CD4-positive, alpha-beta T cell treated with Interleukin-10 for 1 hour (primary cell): ENCODE measurements around the gene ACE.

Experiments
- DNase-seq: peaks from one replicate; pipeline ENCODE4 v3.0.0-alpha.2; 2020

The ACE gene

DNA sequence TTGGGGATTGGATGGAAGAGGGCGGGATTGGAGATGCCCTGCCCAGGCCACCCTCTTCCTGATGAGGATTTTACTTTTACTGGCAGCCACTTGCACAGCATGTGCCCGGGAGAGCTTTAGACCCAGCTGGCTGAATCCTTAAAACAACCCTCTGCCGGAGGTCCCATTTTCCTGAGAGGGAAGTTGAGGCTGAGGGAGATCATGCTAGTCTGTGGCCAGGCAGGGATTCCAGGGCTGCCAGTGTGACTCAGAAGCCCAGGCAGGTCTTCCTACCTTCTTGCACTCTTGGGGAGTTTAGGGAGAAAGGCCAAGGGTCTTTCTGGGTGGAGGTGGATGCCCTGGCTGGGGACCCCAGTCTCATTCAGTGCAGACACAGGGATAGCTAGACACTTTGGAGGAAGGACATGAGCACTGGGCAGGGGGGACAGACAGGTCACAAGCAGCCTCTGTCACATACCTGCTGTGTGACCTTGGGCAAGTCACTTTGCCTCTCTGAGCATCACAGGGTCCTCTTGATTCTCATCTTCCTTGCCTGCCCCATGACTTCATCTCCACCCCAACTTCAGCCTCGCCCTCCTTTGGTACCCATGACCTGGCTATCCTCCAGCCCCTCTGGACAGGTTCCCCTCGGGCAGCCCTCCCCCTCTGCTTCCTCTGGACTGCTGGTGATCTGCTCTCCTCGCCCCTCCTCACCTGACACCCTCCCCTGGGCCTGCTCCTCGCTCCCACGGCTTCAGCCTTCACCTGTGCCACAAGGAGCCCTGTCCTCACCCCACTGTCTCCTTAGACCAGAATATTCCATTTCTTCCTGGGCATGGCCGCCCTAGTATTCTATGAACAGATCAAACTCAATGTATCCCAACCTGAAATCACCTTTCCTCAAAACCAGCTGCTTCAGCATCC lies 62.1 kb downstream of the ACE start:
- DNase-seq = no peak

DNA sequence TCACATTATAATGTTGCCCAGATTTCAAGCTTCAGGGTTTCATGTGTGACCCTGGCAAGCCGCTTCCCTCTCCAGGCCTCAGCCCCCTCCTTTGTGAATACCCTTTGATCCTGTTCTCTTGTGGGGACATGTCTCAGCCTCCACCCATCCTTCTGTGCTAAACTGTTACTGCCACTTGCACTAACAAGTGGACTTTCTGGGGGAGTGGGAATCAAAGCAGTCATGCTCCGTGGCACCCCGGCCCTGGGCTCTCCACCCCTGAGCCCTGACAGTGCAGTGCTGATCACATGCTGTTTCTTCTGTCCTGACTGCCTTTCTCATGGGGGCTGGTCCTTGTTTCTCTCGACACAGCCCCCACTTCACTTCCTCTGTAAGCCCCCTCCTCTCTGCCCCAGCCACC lies 63.7 kb downstream of the ACE start:
- DNase-seq = no peak

DNA sequence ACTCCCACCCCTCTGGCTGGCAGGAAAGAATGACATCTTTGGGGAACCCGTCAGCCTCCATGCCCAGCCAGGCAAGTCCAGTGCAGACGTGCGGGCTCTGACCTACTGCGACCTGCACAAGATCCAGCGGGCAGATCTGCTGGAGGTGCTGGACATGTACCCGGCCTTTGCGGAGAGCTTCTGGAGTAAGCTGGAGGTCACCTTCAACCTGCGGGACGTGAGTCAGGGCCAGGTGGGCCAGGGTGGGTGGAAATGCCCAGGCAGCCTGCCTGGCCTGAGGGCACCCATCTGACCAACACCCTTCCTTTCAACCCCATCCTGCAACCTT lies 65.3 kb downstream of the ACE start:
- DNase-seq = no peak

DNA sequence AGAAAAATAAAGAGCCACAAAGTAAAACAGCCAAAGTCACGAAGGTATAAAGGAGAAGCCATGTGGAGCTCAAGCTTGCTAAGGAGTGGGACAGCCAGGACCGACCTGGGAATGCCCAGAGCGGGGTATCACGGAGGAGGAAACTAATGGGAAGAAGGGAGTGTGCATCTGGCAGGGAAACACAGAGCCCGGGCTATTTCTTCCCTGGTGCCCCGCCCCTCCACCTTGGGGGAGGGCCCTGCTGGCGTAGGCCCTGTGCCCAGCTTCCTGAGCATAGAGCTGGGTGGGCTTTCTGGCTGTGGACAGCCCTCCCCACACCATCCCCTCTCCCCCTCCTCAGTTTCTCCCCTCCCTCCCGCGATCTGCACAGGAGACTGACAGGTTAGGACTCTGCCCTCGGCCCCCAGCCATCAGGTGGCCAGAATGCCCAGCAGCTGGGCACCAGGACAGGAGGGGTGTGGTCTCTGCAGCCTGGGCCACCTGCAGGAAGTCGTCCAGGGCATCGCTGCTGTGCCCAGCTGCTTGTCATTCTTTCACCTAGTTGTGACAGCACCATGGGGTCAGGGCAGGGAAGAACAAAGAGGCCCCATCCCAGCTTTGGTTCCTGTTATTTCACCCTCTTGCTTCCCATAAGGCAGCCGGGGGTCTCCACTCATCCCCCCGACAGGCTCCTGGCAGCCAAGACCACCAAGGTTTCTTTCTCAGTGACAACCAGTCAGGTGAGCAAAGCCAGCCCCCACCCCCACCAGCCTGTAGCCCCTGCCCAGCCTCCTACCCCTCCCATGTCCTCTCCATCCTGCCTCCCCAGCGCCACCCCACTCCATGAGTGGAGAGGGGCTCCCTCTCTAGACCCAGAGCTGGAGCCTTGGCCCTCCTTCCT lies 66.3 kb downstream of the ACE start:
- DNase-seq = no peak

DNA sequence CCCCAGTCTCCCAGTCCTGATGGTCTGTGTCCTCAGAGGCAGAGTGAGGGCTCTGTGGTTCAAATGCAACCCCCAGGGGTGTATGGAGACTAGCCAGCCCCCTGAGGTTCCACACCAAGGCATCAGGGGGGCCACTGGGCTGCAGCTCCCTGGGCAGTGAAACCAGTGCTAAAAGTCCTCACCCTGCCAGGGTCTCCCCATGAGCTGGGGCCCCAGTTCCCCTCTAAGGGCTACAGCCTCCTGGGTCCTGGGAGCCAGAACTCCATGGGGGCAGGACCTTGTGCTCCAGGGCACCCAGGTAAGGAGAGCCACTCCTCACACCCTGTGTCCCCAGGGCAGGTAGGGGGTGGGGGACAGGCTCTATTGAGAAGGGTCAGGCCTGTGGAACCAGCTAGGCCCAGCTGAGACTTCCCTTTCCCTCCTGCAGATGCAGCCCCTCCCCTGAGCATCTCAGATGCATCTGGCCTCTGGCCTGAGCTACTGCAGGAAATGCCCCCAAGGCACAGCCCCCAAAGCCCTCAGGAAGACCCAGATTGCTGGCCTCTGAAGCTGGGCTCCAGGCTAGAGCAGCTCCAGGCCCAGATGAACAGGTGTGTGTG lies 67.1 kb downstream of the ACE start:
- no peak for DNase-seq

DNA sequence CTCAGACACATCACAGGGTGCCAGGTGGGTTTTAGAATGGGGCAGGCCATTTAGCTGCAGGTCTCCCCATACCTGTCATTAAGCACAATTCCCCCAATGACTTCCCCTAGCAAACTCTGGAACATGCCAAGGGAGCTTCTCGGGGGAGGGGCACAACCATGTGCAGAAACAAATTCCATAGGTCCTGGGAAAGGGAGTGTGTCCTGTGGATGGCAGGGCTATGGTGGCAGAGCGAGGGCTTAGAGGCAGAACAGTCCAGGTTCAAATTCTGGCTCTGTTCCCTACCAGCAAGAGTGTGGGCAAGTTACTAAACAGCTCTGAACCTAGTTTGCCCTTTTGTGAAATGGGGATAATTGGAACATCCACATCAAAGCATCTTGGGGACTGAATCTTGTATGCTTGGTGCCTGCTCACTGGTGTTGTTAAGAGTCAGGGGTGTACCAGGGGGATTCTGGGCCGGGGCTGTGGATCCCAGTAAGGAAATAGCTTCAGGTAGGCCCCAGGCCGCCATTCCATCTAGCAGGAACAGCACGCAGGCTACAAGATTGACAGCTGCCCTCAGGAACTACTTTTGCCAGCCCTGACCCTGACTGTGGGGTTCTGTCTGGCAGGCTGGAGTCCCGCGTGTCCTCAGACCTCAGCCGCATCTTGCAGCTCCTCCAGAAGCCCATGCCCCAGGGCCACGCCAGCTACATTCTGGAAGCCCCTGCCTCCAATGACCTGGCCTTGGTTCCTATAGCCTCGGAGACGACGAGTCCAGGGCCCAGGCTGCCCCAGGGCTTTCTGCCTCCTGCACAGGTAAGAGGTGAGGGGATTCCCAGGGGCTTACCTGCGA lies 67.8 kb downstream of the ACE start:
- no peak for DNase-seq

DNA sequence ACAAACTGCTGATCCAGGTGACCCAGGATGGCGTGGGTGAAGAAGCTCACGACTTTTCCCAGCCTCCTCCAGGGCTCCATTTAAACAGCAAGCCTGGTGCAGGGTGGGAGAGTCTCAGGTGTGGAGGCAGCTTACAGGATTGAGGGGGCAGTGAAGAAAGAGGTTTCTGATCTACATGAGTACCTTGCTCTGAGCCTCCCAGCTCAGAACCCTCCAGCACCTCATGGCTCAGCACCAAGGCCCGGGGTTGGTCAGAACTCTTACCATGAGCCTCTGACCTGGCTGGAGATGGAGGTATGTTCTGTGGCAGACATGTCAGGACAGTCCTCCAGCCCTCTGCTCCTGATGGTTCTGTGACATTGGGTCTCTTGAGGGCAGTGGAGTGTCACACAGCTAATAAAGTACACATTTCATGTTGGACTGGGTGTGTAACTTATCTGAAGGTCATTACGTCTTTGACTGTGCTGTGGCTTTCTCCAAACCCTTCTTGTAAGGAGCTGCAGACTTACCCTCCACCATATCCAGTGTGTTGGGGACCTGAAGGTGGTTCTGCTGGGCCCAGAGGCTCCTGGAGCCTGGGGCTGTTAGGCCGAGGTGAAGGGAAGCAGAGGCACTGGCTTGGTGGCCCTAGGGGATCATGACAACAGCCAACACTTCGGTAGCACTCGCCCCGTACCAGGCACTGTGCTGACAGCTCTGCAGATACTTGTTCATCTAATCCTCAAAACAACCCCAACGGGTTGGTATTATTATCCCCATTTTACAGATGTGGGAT lies 69.6 kb downstream of the ACE start:
- DNase-seq = no peak

DNA sequence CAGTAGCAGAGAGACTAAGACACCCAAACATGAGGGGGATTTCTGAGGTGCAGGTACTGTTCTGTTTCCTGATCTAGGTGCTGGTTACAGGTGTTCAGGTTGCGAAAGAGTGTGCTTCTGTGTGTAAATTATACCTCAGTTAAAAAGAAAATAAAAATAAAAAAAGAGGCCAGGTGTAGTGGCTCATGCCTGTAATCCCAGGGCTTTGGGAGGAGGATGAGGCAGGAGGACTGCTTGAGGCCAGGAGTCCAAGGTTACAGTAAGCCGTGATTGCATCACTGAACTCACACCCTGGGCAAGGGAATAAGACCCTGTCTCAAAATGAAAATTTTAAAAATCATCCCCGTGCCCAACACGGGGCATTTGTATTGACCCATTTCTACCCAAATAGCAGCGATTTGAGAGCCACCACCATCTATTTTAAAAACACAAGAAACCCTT lies 70.2 kb downstream of the ACE start:
- DNase-seq = no peak
